ACC112 (cell line): Measurements from ENCODE around the gene CIB4.

Experiments used
- H2AFZ ChIP-seq: fragments of 200-600 bp; sonication (generic); one replicate; pipeline ENCODE4 v1.6.0; 2017; ENCODE audit warnings: antibody characterized with exemption, low read length; ENCODE audit not compliant: unreplicated experiment
- H3K27ac ChIP-seq: fragments of 200-600 bp; sonication (generic); 2 replicates; pipeline ENCODE4 v1.5.1; 2014; ENCODE audit warnings: low read depth, mild to moderate bottlenecking, antibody characterized with exemption, low read length, moderate library complexity
- H3K27me3 ChIP-seq: fragments of 200-600 bp; sonication (generic); 2 replicates; pipeline ENCODE4 v1.6.1; 2014; ENCODE audit warnings: mild to moderate bottlenecking, antibody characterized with exemption, low read length, moderate library complexity, mixed read lengths; ENCODE audit not compliant: insufficient read depth
- H3K36me3 ChIP-seq: fragments of 200-600 bp; sonication (generic); 2 replicates; pipeline ENCODE4 v1.6.1; 2016; ENCODE audit warnings: mild to moderate bottlenecking, antibody characterized with exemption, low read length, moderate library complexity, mixed read lengths; ENCODE audit not compliant: insufficient read depth
- H3K4me1 ChIP-seq: fragments of 200-600 bp; sonication (generic); one replicate; pipeline ENCODE4 v1.6.1; 2016; ENCODE audit warnings: low read length, mixed read lengths; ENCODE audit not compliant: insufficient read depth, unreplicated experiment, control insufficient read depth
- H3K4me3 ChIP-seq: fragments of 200-600 bp; sonication (generic); 2 replicates; pipeline ENCODE4 v1.5.1; 2014; ENCODE audit warnings: mild to moderate bottlenecking, low read depth, low read length
- H3K79me2 ChIP-seq: fragments of 200-600 bp; sonication (generic); one replicate; pipeline ENCODE4 v1.6.0; 2016; ENCODE audit warnings: low read length; ENCODE audit not compliant: control insufficient read depth, unreplicated experiment, insufficient read depth

The CIB4 gene

GRCh38 chr2:26541401-26542193 lies 99.6 kb downstream of the CIB4 start:
- Histone ChIP-seq H3K4me1 (no peaks in the 10 kb centered on the region), H3K79me2 (no peaks in the 10 kb centered on the region), H3K27ac (no peak overlapping the region), H3K27me3 (peaks cover 9% of the 10 kb centered on the region; the same call in 1 of the 2 replicates), H3K4me3 (no peak overlapping the region), H2AFZ (no peak overlapping the region), H3K36me3 (no peaks in the 10 kb centered on the region)

DNA sequence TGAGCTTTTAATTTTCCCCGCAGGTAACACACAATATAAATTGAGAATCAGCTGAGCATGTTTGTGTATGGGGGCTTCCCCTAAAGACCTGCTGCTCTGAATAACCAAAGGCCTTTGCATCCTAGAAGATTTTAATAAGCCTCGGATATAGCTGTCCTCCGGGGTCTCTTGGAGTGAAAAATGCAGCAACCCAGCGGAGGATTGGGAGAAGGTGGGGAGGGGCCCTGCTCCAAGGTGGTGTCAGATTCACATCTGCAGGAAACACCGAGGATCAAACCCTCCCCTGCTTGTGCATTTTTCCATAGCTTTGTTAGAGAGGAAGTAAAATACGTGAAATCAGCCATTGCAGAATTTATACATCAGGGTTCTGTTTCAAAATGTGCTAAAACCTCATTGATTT lies 100.2 kb downstream of the CIB4 start:
- H2AFZ ChIP-seq, result no peak overlapping the region
- no peak overlapping the region for H3K27ac ChIP-seq
- H3K4me3 ChIP-seq, result no peak overlapping the region
- H3K4me1 ChIP-seq, result no peaks in the 10 kb centered on the region
- no peaks in the 10 kb centered on the region for H3K36me3 ChIP-seq
- H3K79me2 ChIP-seq, result no peaks in the 10 kb centered on the region
- H3K27me3 ChIP-seq, result peaks cover 9% of the 10 kb centered on the region; the same call in 1 of the 2 replicates

GRCh38 chr2:26540306-26540705 lies 100.9 kb downstream of the CIB4 start:
- H3K4me3 ChIP-seq, result no peak overlapping the region
- no peaks in the 10 kb centered on the region for H3K4me1 ChIP-seq
- no peak overlapping the region for H3K27ac ChIP-seq
- H3K79me2 ChIP-seq, result no peaks in the 10 kb centered on the region
- peaks cover 8% of the 10 kb centered on the region; the same call in 1 of the 2 replicates for H3K27me3 ChIP-seq
- H2AFZ ChIP-seq, result no peak overlapping the region
- no peaks in the 10 kb centered on the region for H3K36me3 ChIP-seq

DNA sequence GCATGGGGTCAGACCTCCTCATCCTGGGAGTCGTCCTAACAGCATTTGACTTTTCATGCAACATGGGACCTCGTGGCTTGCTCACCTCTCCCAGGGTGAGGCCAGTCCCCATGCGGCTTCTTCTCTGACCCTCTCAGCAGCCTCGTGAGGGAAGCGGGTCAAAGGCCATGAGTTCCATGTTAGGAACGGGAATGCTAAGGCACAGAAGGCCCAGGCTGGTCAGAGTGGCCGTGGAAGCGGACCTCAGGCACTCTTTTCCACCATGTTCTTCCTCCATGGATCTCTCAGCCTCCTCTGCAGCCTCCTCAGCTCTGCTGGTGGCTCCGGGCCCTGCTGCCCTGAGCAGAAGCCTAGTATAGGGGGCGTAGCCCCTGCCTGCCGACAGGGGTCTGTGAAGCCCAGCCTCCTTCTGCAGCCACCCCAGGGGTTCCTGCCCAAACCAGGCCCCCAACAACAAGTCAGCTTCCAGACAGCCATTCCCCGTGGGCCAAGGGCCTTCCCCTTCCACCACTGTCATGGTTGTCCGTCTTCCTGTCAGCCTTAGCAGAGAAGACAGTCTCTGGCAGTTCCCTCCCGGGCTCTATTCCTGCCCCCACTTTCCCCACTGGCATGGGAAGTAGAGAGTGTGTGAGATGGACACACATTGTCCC lies 103.2 kb downstream of the CIB4 start:
- Histone ChIP-seq H3K4me1 (no peaks in the 10 kb centered on the region), H3K36me3 (no peaks in the 10 kb centered on the region), H3K4me3 (no peak overlapping the region), H3K27ac (no peak overlapping the region), H2AFZ (no peak overlapping the region), H3K79me2 (no peaks in the 10 kb centered on the region), H3K27me3 (peaks cover 3% of the 10 kb centered on the region; the same call in 1 of the 2 replicates)

DNA sequence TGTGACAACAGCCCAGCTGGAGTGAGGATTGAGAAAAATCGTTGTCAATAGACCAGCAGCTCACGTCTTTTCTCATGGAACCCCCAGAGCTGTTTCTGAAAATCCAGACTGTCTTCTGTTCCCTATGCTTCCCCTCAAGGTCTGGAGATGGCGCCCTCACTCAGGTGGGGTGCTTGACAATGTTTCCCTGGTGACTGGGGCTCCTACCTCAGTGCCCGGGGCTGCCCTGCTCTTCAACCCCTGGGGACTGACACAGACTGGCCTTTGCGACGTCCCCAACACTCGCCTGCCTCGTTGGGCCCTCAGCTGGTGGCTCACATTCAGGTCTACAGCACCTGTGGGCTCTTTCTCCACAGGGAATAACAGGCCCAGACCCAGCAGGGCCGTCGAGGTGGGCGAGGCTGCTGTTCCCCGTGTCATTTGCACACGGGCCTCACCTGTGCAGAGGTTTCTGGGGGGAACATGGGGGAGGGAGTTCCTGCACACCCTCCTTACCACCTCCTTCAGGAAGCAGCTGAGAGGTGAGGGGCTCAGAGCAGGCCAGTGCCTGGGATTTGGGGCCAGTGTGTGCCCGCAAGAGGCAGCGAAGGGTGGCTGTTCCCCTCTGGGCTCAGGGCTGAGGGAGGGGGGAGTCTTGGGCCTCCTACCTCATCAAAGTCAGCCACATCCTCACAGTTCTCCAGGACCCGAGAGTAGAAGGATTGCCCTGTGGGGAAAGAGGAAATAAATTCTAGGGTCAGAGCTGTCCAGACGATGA lies 103.9 kb downstream of the CIB4 start:
- Histone ChIP-seq H3K27me3 (peaks cover 3% of the 10 kb centered on the region; the same call in 1 of the 2 replicates), H3K36me3 (no peaks in the 10 kb centered on the region), H3K4me3 (no peak overlapping the region), H3K27ac (no peak overlapping the region), H3K79me2 (no peaks in the 10 kb centered on the region), H2AFZ (no peak overlapping the region), H3K4me1 (no peaks in the 10 kb centered on the region)

- Histone ChIP-seq H3K36me3 (no peaks in the 10 kb centered on the region), H2AFZ (no peak overlapping the region), H3K4me3 (no peak overlapping the region), H3K27me3 (no peaks in the 10 kb centered on the region), H3K27ac (no peak overlapping the region), H3K79me2 (no peaks in the 10 kb centered on the region), H3K4me1 (no peaks in the 10 kb centered on the region)
Observed at GRCh38 chr2:26536371-26537068, 104.6 kb downstream of the CIB4 start.

GRCh38 chr2:26535663-26536275 lies 105.4 kb downstream of the CIB4 start:
- no peaks in the 10 kb centered on the region for H3K36me3 ChIP-seq
- no peak overlapping the region for H2AFZ ChIP-seq
- no peak overlapping the region for H3K27ac ChIP-seq
- H3K4me3 ChIP-seq, result no peak overlapping the region
- peaks cover 4% of the 10 kb centered on the region for H3K4me1 ChIP-seq
- H3K79me2 ChIP-seq, result no peaks in the 10 kb centered on the region
- H3K27me3 ChIP-seq, result no peaks in the 10 kb centered on the region

DNA sequence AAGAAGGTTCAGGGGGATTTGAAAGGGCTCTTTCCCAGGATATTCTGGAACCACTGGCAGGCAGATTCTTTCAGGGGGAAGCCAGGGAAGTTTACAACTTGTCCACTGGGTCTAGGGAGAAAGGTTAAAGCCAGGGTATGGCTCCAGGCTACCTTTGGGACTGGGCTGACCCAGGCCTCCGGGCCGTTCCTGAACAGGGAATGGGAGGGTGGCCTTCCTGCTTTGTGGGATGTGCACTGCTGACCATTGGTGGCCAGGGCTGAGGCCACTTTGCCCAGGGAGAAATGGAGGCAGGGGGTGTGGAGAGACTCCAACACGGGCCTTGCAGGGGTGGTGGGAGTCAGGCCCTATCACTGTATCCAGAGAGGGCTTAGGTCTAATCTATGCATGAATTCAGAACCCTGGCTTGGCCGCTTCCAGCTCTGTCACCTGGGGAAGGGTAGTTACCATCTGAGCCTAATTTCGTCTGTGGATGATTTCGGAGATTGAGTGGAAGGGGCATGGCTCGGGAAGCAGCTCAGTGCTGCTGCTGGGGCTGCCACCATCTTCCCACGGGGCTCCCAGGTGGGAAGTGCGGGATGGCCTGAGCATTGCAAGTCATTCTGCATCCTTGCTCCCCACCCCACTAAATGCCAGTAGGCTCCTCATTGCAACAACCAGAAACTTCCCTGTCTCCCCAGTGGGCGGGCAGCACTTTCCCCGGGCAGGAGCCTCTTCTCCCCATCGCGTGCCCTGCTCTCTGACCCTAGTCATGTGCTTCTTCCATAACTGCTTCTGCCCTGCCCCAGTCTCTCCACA lies 106.1 kb downstream of the CIB4 start:
- no peaks in the 10 kb centered on the region for H3K36me3 ChIP-seq
- no peaks in the 10 kb centered on the region for H3K79me2 ChIP-seq
- no peaks in the 10 kb centered on the region for H3K27me3 ChIP-seq
- peaks cover 8% of the 10 kb centered on the region for H3K4me1 ChIP-seq
- no peak overlapping the region for H2AFZ ChIP-seq
- H3K4me3 ChIP-seq, result no peak overlapping the region
- no peak overlapping the region for H3K27ac ChIP-seq

- no peak overlapping the region for H3K4me3 ChIP-seq
- H3K27ac ChIP-seq, result no peak overlapping the region
- no peaks in the 10 kb centered on the region for H3K36me3 ChIP-seq
- no peaks in the 10 kb centered on the region for H3K79me2 ChIP-seq
- peaks cover 8% of the 10 kb centered on the region for H3K4me1 ChIP-seq
- H3K27me3 ChIP-seq, result no peaks in the 10 kb centered on the region
- H2AFZ ChIP-seq, result no peak overlapping the region
Observed at GRCh38 chr2:26534098-26534864, 106.9 kb downstream of the CIB4 start.
